Measurements from ENCODE around the gene GFRA1.

DNA sequence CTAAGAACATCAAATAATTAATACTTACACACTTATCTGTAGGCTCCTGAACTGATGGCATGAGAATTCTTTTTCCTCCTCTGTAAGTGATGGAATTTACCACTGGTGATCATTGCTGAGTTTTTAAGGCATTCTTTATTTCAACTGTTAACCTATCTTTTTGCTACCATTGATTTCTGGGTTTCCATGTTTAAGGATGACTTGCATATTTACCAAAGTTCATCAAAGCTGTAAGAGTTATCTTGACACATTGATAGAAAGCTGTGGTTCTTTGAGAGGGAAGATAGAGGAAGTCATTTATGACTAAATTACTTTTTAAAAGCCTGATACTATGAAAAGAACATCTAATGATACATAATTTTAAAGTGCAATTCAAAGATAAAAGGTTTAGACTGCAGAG, 19.5 kb upstream of the GFRA1 start:
- TF ChIP-seq, protein P1, sequence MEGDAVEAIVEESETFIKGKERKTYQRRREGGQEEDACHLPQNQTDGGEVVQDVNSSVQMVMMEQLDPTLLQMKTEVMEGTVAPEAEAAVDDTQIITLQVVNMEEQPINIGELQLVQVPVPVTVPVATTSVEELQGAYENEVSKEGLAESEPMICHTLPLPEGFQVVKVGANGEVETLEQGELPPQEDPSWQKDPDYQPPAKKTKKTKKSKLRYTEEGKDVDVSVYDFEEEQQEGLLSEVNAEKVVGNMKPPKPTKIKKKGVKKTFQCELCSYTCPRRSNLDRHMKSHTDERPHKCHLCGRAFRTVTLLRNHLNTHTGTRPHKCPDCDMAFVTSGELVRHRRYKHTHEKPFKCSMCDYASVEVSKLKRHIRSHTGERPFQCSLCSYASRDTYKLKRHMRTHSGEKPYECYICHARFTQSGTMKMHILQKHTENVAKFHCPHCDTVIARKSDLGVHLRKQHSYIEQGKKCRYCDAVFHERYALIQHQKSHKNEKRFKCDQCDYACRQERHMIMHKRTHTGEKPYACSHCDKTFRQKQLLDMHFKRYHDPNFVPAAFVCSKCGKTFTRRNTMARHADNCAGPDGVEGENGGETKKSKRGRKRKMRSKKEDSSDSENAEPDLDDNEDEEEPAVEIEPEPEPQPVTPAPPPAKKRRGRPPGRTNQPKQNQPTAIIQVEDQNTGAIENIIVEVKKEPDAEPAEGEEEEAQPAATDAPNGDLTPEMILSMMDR (IDR thresholded peaks at IDR 0.05; ENCODE audit: borderline replicate concordance, extremely low read depth, low read length, poor library complexity, severe bottlenecking): no peak
- no peak for TF ChIP-seq EZH2 (IDR thresholded peaks at IDR 0.05; ENCODE audit: borderline replicate concordance, low read depth, low read length, severe bottlenecking)
